Coronary artery (tissue), 2 donors: Measurements from ENCODE around the gene BIRC7.

Source experiments
- DNase-seq: peaks from one replicate; pipeline ENCODE4 v3.0.0-alpha.2; 2017; ENCODE audit warnings: low spot score
- H3K27ac ChIP-seq, 2 donors: fragments of 200-600 bp; sonication (generic); one replicate each; pipeline ENCODE4 v1.5.1; 2016 to 2019
- H3K4me3 ChIP-seq: fragments of 200-600 bp; sonication (generic); 2 replicates; pipeline ENCODE4 v1.5.1; 2016; ENCODE audit warnings: mild to moderate bottlenecking, moderate library complexity
- TF ChIP-seq, protein P1 (sequence below): fragments of 200-600 bp; sonication (generic); IDR thresholded peaks from one replicate; pipeline ENCODE4 v1.5.1; 2019; ENCODE audit warnings: antibody characterized with exemption

The BIRC7 gene

DNA sequence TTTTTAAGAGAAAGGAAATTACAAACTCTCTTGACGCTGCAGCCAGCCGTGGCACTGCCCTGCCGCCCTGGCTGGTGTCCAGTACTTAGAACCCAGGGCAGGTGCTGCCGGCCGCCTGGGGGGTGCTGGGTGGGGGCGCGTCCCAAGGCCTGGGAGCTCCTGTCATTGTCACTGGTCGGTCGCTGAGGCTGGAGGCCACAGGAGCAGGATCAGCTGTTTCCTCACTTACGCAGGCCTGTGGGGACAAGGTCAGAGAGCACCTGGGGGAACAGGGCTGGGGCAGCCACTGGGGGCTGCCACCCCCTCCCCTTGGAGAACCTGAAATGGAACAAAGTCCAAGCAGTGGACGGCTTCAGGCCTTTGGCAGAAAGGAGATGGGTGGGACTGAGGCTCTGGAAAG, 5.6 kb downstream of the BIRC7 start:
- Histone ChIP-seq H3K4me3 (no peak overlapping the region), H3K27ac (no peak overlapping the region)
- TF ChIP-seq, protein P1, sequence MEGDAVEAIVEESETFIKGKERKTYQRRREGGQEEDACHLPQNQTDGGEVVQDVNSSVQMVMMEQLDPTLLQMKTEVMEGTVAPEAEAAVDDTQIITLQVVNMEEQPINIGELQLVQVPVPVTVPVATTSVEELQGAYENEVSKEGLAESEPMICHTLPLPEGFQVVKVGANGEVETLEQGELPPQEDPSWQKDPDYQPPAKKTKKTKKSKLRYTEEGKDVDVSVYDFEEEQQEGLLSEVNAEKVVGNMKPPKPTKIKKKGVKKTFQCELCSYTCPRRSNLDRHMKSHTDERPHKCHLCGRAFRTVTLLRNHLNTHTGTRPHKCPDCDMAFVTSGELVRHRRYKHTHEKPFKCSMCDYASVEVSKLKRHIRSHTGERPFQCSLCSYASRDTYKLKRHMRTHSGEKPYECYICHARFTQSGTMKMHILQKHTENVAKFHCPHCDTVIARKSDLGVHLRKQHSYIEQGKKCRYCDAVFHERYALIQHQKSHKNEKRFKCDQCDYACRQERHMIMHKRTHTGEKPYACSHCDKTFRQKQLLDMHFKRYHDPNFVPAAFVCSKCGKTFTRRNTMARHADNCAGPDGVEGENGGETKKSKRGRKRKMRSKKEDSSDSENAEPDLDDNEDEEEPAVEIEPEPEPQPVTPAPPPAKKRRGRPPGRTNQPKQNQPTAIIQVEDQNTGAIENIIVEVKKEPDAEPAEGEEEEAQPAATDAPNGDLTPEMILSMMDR, result no peak
- no peak for DNase-seq

DNA sequence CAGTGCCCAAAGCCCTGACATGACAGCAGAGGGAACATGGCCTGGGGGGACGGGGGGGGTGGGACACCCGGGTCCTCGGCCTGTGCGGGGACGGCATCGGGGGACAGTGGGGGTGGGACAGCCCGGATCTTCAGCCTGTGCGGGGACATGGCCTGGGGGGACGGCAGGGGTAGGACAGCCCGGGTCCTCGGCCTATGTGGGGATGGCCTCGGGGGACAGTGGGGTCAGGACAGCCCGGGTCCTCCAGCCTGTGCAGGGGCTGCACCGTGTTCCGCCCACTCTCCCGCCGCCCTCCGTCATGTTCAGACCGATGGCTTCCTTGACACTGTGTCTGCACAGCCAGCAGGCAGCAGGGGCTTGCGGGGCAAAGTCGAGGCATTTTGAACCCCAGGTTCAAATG, 7.0 kb downstream of the BIRC7 start:
- DNase-seq, result no peak
- TF ChIP-seq, protein P1, result no peak
- no peak overlapping the region for H3K4me3 ChIP-seq
- H3K27ac ChIP-seq, result no peak overlapping the region

DNA sequence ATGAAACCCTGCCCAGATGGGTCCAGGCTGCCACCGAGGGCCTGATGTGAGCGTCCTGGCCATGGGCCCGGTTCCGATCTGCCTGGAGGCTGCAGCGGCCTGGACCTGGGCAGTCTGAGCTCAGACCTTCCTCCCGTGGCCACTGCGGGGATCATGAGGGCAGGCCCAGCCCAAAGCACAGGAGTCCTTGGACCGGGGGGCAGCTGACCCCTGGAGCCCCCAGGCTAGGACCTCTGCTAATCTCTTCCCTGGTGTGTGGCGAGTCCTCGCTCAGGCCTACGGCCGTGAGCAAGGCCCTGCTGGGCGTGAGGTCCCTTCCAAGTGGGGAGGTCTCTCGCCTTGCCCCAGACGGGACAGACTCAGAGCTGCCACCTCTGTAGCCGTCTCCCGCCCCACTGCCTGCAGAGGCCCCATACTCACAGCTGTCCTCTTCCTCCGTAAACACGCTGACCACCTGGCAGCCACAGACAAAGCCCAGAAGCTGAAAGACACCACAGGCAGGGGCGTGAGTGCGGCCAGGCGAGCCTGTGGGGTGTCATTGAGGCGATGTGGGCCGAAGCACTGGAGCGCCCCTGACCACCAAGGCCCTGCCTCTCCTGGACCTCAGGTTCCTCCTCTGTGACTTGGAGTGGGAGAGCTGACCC, 8.0 kb downstream of the BIRC7 start:
- no peak for DNase-seq
- H3K27ac ChIP-seq, result no peak overlapping the region
- H3K4me3 ChIP-seq, result no peak overlapping the region
- TF ChIP-seq, protein P1, result no peak

DNA sequence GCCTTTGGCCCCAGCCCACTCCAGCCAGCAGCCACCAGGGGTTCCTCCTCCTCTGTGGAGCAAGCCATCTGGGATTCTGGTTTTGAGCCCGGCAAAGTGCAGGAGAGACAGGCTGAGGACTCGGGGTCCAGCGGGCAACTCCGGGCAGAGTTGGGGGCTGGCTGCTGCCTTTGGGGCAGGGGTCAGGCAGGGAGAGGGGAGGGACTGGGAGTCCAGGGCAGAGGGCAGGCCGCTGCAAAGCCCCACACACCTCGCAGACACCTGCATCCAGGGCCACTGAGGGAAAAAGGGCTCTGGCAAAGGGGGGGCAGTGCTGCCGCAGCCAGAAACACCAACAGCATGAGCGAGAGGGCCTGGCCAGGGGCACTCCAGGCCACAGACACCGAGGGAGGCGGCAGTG, 8.8 kb downstream of the BIRC7 start:
- Histone ChIP-seq H3K27ac (no peak overlapping the region), H3K4me3 (no peak overlapping the region)
- DNase-seq, result no peak
- TF ChIP-seq, protein P1, result no peak

DNA sequence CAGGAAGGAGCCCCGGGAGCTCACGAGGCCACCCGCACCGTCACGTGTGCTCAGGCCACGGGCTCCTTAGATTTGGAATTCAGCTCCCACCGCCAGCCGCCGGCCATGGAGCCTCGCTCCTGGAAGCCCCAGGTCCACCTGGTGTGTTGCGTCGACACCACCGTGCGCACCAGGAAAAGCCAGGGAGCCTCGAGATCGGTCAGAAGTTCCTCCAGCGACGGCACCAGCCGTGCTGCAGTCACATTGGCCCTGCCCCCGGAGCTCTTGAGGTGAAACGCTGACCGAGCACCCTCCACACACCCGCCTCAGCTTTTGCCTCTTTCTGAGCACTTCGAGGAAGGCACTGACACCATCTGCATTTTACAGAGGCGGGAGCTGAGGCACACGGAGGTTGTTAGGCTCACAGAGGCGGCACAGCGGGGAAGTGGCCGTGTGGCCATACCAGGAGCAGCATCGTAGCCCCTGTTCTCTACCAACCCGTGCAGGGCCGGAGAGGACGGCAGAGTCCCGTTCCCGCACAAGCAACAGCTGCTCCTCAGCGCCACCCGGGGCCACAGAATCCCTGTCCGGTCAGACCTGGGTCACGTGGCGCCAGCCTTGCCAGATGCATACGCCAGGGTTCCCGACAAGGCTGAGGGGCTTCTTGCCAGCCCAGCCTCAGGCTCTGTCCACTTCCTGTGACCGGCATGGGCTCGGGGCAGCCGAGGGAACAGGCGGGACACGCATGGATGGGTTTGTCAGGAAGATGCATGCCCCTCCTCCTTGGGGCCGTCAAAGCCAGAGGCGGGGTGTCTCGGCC, 11.0 kb downstream of the BIRC7 start:
- DNase-seq, result no peak
- TF ChIP-seq, protein P1, result no peak
- Histone ChIP-seq H3K4me3 (no peak overlapping the region), H3K27ac (no peak overlapping the region)

DNA sequence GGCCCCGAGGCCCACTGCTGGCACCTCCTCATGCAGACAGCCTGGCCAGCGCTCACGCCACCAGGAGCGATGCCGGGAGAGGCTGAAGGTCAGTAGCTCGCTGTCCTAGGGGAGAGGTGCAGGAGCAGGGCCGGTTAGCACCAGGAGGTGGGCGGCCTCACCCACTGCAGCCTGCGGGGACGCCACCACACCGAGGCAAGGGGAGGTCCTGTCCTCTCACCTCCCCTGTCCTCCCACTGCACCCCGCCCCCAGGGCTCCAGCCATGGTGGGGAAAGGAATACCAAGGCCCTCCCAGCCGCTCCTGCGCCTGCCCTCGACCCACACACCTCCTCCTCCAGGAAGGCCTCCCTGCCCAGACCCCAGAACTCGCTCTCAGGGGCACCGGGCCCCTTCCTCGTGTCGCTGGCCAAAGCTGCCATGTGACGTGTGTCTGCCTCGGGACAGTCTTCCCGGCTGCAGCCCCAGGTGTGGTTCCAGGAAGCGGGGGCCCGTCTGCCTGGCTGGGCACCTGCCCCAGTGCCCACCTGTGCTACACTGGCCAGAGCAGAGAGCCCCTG, 12.0 kb downstream of the BIRC7 start:
- TF ChIP-seq, protein P1, result no peak
- no peak overlapping the region for H3K4me3 ChIP-seq
- H3K27ac ChIP-seq, result no peak overlapping the region
- DNase-seq, result no peak
